ENCODE measurements around the gene BTBD3. TPM values are rescaled to one million over a fixed set of nuclear protein-coding genes. Genes with fewer than 3 reads are reported as not detected.

BTBD3 gene
- polyA plus RNA-seq, 10 donors = 28.7 to 56.4 (median 41.0) TPM

GRCh38 chr20:11912013-11912658, 5.6 kb upstream of the BTBD3 start:
- DNase-seq = no peak

DNA sequence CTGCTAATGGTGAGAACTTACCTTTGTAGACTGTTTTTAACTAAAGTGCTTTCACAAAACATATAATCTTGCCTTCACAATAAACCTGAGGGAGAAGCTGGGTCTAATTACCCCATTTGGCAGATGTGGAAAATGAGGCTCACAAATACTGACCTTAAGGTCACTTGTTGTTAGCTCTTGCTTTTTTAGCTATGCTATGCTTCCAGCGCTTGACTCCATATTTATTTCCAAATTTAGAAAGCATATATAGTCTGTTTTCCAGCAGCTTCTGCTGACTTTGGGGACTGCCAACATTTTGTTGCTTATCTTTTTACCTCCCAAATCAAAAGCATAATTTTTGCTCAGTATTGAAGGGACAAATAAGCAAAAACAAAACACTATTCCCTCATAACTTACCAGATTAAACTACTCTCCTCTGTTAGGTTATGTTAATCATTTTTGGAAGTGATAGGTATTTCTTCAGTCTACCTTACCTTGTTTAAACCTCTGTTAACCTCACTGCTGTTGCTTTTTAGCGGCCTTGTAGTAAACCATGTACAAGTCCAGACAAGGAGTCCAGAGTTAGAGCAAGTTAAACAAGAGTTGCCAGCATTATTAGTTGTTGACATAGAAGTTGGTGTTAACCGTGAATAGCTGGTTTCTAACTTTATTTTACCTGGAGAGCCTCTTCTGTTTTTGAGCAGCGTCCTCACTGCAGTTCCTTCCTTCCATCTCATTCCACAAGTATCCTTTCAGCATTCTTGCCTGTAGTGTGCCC, 4.9 kb upstream of the BTBD3 start:
- DNase-seq = no peak

DNA sequence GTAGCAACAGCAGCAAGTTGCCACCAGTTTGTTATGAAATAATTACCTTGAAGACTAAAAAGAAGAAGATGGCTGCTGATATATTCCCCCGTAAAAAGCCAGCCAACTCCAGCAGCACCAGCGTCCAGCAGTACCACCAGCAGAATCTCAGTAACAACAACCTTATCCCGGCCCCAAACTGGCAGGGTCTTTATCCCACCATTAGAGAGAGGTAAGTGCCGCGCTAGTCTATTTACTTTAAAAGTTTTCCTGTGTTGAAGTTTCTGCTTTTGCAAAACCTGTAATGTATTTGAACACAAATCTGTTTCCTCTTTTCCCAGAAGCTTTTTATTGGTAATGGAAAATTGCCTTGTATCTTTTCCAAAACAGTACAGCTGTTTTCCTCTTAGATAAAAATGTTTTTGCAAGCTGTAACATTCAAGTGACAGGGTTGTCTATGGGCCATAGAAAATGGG, 725 bp downstream of the BTBD3 start:
- DNase-seq = peak; percentile 76 to 90 (median 80)

GRCh38 chr20:11918981-11919380, 1.3 kb downstream of the BTBD3 start:
- DNase-seq = peak; percentile 80 to 92 (median 80)

GRCh38 chr20:11919581-11919980, 1.9 kb downstream of the BTBD3 start:
- DNase-seq = peak in 2 of 3 donors; percentile 27 to 64

DNA sequence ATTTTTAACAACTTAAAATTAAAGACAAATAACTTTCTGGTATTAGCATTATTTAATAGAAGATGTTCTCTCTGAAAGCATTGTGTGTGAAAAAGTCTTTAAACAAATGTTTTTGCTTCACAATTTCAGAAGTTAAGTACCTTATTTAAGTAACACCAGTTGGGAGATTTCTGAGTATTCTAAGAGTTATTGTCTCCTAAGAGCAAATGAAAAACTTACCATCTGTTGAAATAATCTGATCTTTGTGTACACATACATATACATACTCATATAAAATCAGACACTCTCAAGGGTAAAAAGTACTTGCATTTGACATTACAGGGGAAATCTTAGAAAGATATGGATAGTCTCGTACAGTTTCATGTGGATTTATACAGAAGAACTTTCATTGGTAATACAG, 2.4 kb downstream of the BTBD3 start:
- DNase-seq = no peak

DNA sequence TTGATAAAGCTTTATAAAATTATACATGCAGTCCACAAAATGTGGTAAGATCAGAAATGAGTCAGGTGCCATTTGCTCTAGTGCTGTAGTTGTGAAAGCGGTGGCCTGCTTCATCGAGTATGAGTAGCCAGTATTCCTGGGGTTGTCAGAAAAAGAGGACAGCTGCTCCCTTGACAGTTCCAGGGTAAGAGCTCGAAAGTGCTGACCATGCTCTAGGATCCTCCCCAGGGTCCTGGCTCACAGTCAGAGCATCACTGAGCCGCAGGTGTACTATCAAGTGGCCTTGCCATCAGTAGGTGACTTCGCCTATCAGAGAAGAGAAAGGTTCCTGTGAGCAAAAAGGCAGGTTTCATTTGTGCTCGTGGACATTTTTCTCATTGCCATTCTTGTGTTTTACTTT, 3.6 kb downstream of the BTBD3 start:
- no peak for DNase-seq

DNA sequence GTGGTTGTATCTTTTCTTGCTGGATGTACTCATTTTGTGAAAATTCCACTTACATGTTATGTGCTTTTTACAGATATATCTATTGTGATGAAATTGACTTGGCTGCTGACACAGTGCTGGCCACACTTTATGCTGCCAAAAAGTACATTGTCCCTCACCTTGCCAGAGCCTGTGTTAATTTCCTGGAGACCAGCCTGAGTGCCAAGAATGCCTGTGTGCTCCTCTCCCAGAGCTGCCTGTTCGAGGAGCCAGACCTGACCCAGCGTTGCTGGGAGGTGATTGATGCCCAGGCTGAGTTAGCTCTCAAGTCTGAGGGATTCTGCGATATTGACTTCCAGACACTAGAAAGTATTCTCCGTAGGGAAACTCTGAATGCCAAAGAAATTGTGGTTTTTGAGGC, 4.9 kb downstream of the BTBD3 start:
- DNase-seq = no peak

DNA sequence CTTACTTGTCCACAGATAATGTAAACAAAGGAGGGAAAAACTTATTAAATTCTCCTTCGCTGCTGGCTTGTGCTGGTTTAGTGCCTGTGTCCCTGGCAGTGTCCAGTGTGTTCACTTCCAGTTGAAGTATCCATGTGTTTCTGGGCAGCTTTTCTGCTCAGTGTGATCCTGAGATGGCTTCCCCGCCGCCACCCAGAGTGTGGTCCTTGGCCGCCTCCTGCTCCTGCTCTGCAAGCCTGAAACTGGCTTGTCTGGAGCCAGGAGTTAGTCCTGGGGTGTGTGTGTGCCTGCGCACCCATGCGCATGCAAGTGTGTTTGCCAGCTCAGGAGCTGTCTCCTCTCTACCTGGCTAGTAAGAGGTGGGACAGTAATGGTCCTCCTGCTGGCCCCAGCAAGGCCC, 7.2 kb downstream of the BTBD3 start:
- DNase-seq = no peak

GRCh38 chr20:11926292-11926998, 8.8 kb downstream of the BTBD3 start:
- no peak for DNase-seq

DNA sequence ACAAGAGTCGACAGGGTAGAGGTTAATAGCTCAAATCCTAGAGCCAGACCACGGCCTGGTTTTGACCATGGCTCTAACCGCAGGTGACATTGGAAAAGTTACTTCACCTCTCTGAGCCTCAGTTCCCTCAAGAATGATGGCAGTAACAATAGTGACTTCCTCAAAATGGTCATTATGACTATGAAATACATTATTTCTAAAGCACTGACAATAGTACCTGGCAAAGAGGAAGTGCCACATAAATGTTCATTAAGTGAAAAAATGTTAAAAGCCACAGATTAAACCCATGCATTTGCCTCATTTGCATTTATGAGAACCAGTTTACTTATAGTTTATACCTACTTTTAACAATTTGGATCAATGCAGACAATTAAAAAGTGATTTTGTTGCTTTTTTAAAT, 12.3 kb downstream of the BTBD3 start:
- no peak for DNase-seq

DNA sequence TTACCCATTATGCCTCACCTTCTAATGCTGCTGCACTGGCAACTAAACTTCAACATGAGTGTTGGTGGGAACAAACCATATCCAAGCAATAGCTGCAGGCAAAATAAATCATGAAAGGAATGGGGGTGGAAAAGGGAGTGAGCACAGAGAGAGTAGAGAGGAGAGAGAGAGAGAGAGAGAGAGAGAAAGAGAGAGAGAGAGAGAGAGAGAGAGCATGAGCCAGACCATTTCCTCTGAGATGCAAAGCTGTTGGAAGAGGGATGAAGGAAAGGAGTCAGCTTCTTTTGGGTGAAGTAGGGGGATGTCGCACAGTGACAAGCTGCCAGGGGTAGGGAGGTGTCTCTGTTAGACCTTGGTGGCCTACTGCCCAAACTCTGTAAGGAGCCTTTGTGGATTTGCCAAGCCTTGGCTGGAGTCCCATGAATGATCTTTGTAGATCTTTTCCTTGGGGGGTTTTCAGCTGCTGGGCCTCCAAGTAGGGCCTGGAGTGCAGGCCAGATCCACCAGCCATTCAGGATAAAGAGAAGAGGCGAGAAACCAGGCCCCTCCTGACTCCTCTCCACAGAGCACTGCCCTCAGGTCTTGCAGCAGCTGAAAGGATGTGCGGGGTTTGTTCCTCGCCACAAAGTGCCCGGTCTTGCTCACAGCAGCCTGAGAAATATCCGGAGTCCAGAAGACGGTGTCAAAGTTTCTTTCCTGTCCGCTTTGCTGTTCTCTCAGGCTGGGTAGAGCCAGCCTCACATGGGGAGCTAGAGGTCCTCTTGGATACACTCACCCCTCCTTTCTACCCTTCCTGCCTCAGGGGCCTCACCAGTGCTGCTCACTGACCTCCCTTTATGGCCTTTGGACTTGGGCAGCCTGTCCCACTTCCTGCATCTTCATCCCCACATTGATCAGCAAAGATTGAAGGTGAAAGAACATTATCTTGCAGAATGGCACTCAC, 17.8 kb downstream of the BTBD3 start:
- peak in 2 of 3 donors; percentile 40 to 61 for DNase-seq

DNA sequence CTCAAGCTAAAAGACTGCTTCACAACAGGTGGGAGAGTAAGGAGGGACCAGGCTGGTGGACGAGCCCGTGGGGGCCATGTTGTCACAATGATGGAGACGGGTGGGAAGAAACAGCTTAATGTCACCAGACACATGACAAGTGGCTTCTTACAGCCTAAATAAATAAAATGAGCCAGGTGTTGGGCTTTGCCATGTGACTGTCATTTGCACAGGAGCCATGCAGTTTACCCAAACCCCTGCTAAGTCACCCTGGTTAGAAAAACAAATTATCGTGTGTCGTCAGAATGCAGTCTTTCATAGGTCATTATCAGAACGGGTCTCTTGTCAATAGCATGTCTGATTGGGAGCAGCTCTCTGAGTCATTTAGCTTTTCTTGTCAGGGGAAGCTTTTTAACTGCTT, 18.5 kb downstream of the BTBD3 start:
- DNase-seq = no peak

GRCh38 chr20:11937230-11937629, 19.5 kb downstream of the BTBD3 start:
- DNase-seq = no peak

DNA sequence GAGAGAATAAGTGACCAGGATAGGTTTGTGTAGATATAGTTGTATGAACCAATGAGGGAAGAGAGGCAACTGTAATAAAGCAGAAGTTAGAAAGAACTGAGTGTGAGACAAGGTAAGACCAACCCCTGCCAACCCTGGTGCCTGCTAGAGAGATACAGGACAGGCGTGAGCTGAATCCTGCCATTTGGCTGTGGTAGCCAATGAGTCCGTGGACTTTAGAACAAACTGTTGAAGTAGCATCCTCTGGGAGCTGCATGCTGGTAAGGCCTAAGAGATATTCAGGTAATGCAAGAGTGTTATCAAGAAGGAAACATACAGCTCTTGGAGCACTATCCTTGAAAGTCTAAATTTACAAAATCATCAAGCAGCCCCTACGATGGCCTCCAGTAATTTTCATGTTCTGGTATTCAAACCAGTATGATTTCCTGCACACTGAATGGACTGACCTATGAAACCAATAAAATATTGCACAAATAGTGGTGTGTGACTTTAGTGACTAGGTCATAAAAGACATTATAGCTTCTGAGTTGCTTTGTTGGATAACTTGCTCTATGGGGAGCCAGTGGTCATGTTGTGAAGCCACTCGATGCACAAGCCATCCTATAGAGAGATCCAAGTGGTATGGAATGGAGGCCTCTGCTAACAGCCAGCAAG, 24.0 kb downstream of the BTBD3 start:
- no peak for DNase-seq

DNA sequence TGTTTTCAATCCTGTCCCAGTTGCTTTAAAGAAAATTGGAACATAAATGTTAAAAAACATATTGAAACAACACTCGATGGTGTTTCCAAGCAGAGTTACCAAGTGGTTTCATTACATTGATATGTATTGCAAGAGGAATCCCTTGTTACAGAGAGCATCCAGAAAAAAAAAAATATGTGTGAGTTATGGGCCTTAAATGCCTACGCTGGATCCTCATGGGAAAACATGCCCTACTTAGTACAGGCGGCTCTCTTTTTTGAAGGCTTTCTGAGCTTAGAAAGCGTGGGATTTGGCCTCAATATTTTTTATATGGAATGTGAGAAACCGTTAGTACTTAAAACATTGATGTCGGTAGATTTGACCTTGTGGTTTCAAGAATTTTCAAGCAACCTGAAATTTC, 26.1 kb downstream of the BTBD3 start:
- no peak for DNase-seq

- DNase-seq = no peak
These were observed 31.1 kb downstream of the BTBD3 start for GRCh38 chr20:11948806-11949205.

- no peak for DNase-seq
These were observed 32.0 kb downstream of the BTBD3 start for GRCh38 chr20:11949711-11950110.

DNA sequence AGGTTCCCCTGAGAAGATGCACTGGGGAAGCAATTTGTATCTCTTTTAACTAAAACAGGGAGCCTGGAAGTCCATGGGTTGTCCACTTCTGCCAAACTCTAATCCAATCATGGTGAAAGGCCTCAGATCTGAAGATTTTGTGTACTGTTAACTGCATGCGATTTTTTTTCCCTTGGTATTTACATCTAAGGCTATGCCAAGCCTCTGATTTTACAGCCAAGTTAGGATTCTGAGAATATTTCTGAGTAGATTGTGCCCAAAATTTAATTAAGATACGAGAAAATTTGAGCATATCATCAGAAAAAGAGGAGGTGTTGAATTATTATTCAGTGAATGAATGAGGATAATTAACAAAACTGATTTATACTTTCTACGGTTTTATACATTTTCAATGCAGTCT, 34.0 kb downstream of the BTBD3 start:
- no peak for DNase-seq

GRCh38 chr20:11952639-11953038, 34.9 kb downstream of the BTBD3 start:
- no peak for DNase-seq

- DNase-seq = no peak
These were observed 40.2 kb downstream of the BTBD3 start for GRCh38 chr20:11957911-11958310.

All from muscle of back (tissue), 11 donors.